ENCODE results near the gene RABAC1. TPM values are rescaled to one million over a fixed set of nuclear protein-coding genes. Genes with fewer than 3 reads are reported as not detected.

The RABAC1 gene
- total and polyA plus RNA-seq, 10 of the 15 experiments (the other 5 are each of a cell fraction or from before 2014, with no cell fraction given): 10.9 to 115 (median 49.2) TPM

DNA sequence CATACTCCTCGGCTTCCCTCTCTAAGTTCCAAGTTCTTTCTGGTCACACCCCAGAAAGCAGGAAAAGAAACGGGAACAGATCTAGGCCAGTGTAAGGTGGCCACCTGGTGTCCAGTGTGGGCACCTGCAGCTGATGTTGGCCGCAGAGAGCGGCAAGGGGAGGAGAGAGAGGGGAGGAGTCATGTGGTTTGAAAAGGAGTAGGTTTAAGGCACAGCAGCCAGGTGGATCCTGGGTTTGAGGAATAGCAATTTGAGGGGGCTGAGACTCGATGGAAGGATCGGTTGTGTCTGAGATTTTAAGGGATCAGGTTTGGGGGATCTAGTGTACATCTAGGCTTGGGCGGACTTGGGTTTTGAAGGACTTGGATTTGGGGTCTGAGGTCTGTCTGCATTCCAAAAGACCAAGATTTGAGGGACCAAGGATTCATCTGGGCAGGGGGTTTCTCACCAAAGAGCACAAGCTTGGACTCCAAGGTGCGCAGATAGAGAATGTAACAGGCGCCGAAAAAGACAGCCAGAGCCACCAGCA lies 1.2 kb downstream of the RABAC1 start (continued):
- TF ChIP-seq, protein P1, sequence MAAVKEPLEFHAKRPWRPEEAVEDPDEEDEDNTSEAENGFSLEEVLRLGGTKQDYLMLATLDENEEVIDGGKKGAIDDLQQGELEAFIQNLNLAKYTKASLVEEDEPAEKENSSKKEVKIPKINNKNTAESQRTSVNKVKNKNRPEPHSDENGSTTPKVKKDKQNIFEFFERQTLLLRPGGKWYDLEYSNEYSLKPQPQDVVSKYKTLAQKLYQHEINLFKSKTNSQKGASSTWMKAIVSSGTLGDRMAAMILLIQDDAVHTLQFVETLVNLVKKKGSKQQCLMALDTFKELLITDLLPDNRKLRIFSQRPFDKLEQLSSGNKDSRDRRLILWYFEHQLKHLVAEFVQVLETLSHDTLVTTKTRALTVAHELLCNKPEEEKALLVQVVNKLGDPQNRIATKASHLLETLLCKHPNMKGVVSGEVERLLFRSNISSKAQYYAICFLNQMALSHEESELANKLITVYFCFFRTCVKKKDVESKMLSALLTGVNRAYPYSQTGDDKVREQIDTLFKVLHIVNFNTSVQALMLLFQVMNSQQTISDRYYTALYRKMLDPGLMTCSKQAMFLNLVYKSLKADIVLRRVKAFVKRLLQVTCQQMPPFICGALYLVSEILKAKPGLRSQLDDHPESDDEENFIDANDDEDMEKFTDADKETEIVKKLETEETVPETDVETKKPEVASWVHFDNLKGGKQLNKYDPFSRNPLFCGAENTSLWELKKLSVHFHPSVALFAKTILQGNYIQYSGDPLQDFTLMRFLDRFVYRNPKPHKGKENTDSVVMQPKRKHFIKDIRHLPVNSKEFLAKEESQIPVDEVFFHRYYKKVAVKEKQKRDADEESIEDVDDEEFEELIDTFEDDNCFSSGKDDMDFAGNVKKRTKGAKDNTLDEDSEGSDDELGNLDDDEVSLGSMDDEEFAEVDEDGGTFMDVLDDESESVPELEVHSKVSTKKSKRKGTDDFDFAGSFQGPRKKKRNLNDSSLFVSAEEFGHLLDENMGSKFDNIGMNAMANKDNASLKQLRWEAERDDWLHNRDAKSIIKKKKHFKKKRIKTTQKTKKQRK (IDR thresholded peaks at IDR 0.05; ENCODE audit: low read depth, low read length): no peak
- TF ChIP-seq JUNB (IDR thresholded peaks at IDR 0.05): no peak
- TF ChIP-seq E2F8 (IDR thresholded peaks at IDR 0.05; ENCODE audit: low read depth, partially characterized antibody): no peak
- peak; percentile 16 for TF ChIP-seq SKIL (IDR thresholded peaks at IDR 0.05; ENCODE audit: low read depth, poor library complexity, severe bottlenecking)
- no peak for TF ChIP-seq BHLHE40 (IDR thresholded peaks at IDR 0.05; ENCODE audit: borderline replicate concordance in 1 of 2, low read depth in 2 of 2, low read length in 1 of 2)
- TF ChIP-seq RUNX3 (IDR thresholded peaks at IDR 0.05; ENCODE audit: low read length): peak; percentile 76
- no peak for TF ChIP-seq ZBTB11 (CRISPR knock-in tag; IDR thresholded peaks at IDR 0.05)
- TF ChIP-seq MAX (IDR thresholded peaks at IDR 0.05; ENCODE audit: low read depth, low read length): no peak
- peak; percentile 33; the same call in 1 of the 2 replicates for TF ChIP-seq PAX5 (IDR thresholded peaks at IDR 0.05; ENCODE audit: borderline replicate concordance, low read depth, low read length)
- no peak for TF ChIP-seq CBX5 (IDR thresholded peaks at IDR 0.05; ENCODE audit: low read depth)
- no peak for TF ChIP-seq HDAC2 (IDR thresholded peaks at IDR 0.05)
- peak; percentile 65 to 75; a peak in 3 of 4 replicates for TF ChIP-seq IKZF2 (IDR thresholded peaks at IDR 0.05)
- TF ChIP-seq MTA3 (IDR thresholded peaks at IDR 0.05; ENCODE audit: borderline replicate concordance, low read length): no peak
- no peak for TF ChIP-seq GABPA (IDR thresholded peaks at IDR 0.05; ENCODE audit: low read depth)
- no peak for TF ChIP-seq IRF3 (IDR thresholded peaks at IDR 0.05)
- no peak for TF ChIP-seq ZNF384 (IDR thresholded peaks at IDR 0.05; ENCODE audit: borderline replicate concordance, low read depth, low read length)
- no peak for TF ChIP-seq NFXL1 (IDR thresholded peaks at IDR 0.05; ENCODE audit: borderline replicate concordance)
